Type B pancreatic cell (in vitro differentiated cells): Measurements from ENCODE around the gene IMPG1. TPM values are rescaled to one million over a fixed set of nuclear protein-coding genes. Genes with fewer than 3 reads are reported as not detected.

Experiments used
- DNase-seq: peaks from one replicate; pipeline ENCODE4 v3.0.0; 2021; ENCODE audit warnings: mixed read lengths; ENCODE audit not compliant: unreplicated experiment; ENCODE audit errors: extremely low spot score
- H3K27ac Mint-ChIP-seq: 2 replicates; pipeline ENCODE4 v1.8.0; 2021; ENCODE audit warnings: mild to moderate bottlenecking, mixed read lengths
- H3K27me3 Mint-ChIP-seq: 2 replicates; pipeline ENCODE4 v1.8.0; 2021; ENCODE audit warnings: mixed read lengths
- H3K36me3 Mint-ChIP-seq: 2 replicates; pipeline ENCODE4 v1.8.0; 2021; ENCODE audit warnings: mixed read lengths
- H3K4me1 Mint-ChIP-seq: one replicate; pipeline ENCODE4 v1.8.0; 2021; ENCODE audit warnings: mixed read lengths; ENCODE audit not compliant: unreplicated experiment
- H3K4me3 Mint-ChIP-seq: 2 replicates; pipeline ENCODE4 v1.8.0; 2021; ENCODE audit warnings: mild to moderate bottlenecking, mixed read lengths
- H3K9me3 Mint-ChIP-seq: 2 replicates; pipeline ENCODE4 v1.8.0; 2021; ENCODE audit warnings: mixed read lengths
- CTCF ChIP-seq: fragments of 200-600 bp; sonication (generic); conservative IDR thresholded peaks from 2 replicates; pipeline ENCODE4 v1.5.0; 2021; ENCODE audit warnings: antibody characterized with exemption, mild to moderate bottlenecking
- total RNA-seq: library from RNA; stranded (reverse); gene quantifications from 2 replicates; pipeline ENCODE4 v1.2.1, GENCODE V29; 2021; ENCODE audit warnings: low replicate concordance

IMPG1 gene
- total RNA-seq, 1 donor from 2014 or later: not detected

- peak; percentile 89 for TF ChIP-seq CTCF
- Mint-ChIP-seq H3K9me3 (no peaks in the 10 kb centered on the region), H3K36me3 (no peaks in the 10 kb centered on the region), H3K27me3 (peaks cover 8% of the 10 kb centered on the region), H3K27ac (peak overlapping the region; percentile 4), H3K4me3 (peak overlapping the region; percentile 91), H3K4me1 (peaks cover 7% of the 10 kb centered on the region)
- no peak for DNase-seq
These were observed 137.6 kb downstream of the IMPG1 start for GRCh38 chr6:75934643-75935472.

- Mint-ChIP-seq H3K4me3 (peak overlapping the region; percentile 15), H3K27me3 (peaks cover 8% of the 10 kb centered on the region), H3K27ac (no peak overlapping the region), H3K36me3 (no peaks in the 10 kb centered on the region), H3K4me1 (peaks cover 7% of the 10 kb centered on the region), H3K9me3 (no peaks in the 10 kb centered on the region)
- no peak for DNase-seq
- no peak for TF ChIP-seq CTCF
These were observed 139.0 kb downstream of the IMPG1 start for GRCh38 chr6:75933387-75933975.

- H3K4me1 Mint-ChIP-seq: peaks cover 7% of the 10 kb centered on the region
- H3K27ac Mint-ChIP-seq: no peak overlapping the region
- no peak for DNase-seq
- H3K9me3 Mint-ChIP-seq: no peaks in the 10 kb centered on the region
- peaks cover 8% of the 10 kb centered on the region for H3K27me3 Mint-ChIP-seq
- H3K4me3 Mint-ChIP-seq: no peak overlapping the region
- H3K36me3 Mint-ChIP-seq: no peaks in the 10 kb centered on the region
- peak; percentile 86 for TF ChIP-seq CTCF
These were observed 140.4 kb downstream of the IMPG1 start for GRCh38 chr6:75932067-75932466.

GRCh38 chr6:75931011-75931680, 141.3 kb downstream of the IMPG1 start:
- Mint-ChIP-seq H3K9me3 (no peaks in the 10 kb centered on the region), H3K36me3 (no peaks in the 10 kb centered on the region), H3K27ac (no peak overlapping the region), H3K4me1 (peaks cover 7% of the 10 kb centered on the region), H3K4me3 (no peak overlapping the region), H3K27me3 (peaks cover 8% of the 10 kb centered on the region)
- DNase-seq: no peak
- no peak for TF ChIP-seq CTCF

- no peak for DNase-seq
- Mint-ChIP-seq H3K4me1 (no peaks in the 10 kb centered on the region), H3K4me3 (no peak overlapping the region), H3K36me3 (peaks cover 6% of the 10 kb centered on the region), H3K9me3 (no peaks in the 10 kb centered on the region), H3K27ac (no peak overlapping the region), H3K27me3 (no peaks in the 10 kb centered on the region)
- no peak for TF ChIP-seq CTCF
These were observed 145.9 kb downstream of the IMPG1 start for GRCh38 chr6:75926293-75927168.
